CD4-positive, alpha-beta T cell treated with Interleukin-4 for 1 hour (primary cell): ENCODE measurements around the gene NDUFA8.

ENCODE experiments used
- DNase-seq, 2 donors: peaks; one replicate each; pipeline ENCODE4 v3.0.0-alpha.2; 2020 to 2022

NDUFA8 gene

GRCh38 chr9:122095010-122095767, 64.4 kb downstream of the NDUFA8 start:
- DNase-seq, result peak; percentile 54 to 63
